Kidney (tissue), 14 donors: ENCODE measurements around the gene XPA. TPM values are rescaled to one million over a fixed set of nuclear protein-coding genes. Genes with fewer than 3 reads are reported as not detected.

ENCODE experiments used
- DNase-seq, 5 donors: peaks; one replicate each; pipeline ENCODE4 v3.0.0-alpha.2; 2013 to 2020
- FAIRE-seq: peaks from 2 replicates; lab custom pipeline; 2012; peaks lifted over from hg19 to GRCh38; lab: Jason Lieb, UNC
- H3K27ac ChIP-seq, 2 donors: one replicate each; pipeline ENCODE4 v1.7.0; 2013; ENCODE audit warnings: low read depth in 2 of 2, low read length in 2 of 2, inconsistent platforms in 1 of 2
- H3K27me3 ChIP-seq: one replicate; pipeline ENCODE4 v1.7.1; 2013; ENCODE audit warnings: low read length, inconsistent platforms; ENCODE audit not compliant: control insufficient read depth, insufficient read depth
- H3K36me3 ChIP-seq, 3 donors: one replicate each; pipeline versions ENCODE4 v1.7.0 to v1.7.1; 2013; ENCODE audit warnings: low read length in 3 of 3, control low read depth in 1 of 3, inconsistent platforms in 1 of 3; ENCODE audit not compliant: insufficient read depth in 3 of 3, control insufficient read depth in 2 of 3
- H3K4me1 ChIP-seq, 3 donors: one replicate each; pipeline versions ENCODE4 v1.7.0 to v1.7.1; 2013; ENCODE audit warnings: low read length in 3 of 3, inconsistent platforms in 1 of 3, low read depth in 1 of 3; ENCODE audit not compliant: control insufficient read depth in 2 of 3, insufficient read depth in 2 of 3
- H3K4me3 ChIP-seq, 3 donors: one replicate each; pipeline versions ENCODE4 v1.7.0 to v1.8.1; 2013; ENCODE audit warnings: low read length in 3 of 3, control low read depth in 1 of 3, inconsistent platforms in 1 of 3
- H3K9ac ChIP-seq, 3 donors: one replicate each; pipeline versions ENCODE4 v1.7.0 to v1.7.1; 2013; ENCODE audit warnings: low read length in 3 of 3, control low read depth in 1 of 3, inconsistent platforms in 1 of 3
- H3K9me3 ChIP-seq, 3 donors: one replicate each; pipeline versions ENCODE4 v1.7.0 to v1.7.1; 2013; ENCODE audit warnings: low read length in 3 of 3, control low read depth in 1 of 3, inconsistent platforms in 1 of 3; ENCODE audit not compliant: control insufficient read depth in 2 of 3, insufficient read depth in 1 of 3
- CTCF ChIP-seq: IDR thresholded peaks from 3 replicates; pipeline ENCODE4 v1.5.1; 2012; ENCODE audit warnings: mild to moderate bottlenecking, moderate library complexity, borderline replicate concordance; ENCODE audit not compliant: insufficient read depth; ENCODE audit errors: extremely low read depth
- intact Hi-C: fragments of 100-400 bp; cut with DNase I; formaldehyde crosslinking; loops from one replicate; pipeline ENCODE4 v1.11.1; 2022
- polyA plus RNA-seq: library from polyadenylated mRNA; stranded (reverse); fragments of 350-450 nt; fragmentation: Illumina TruSeq; extraction: RNeasy Lipid Tissue Mini Kit (QIAGEN cat#74804); gene quantifications from one replicate; pipeline ENCODE4 v1.2.3, GENCODE V29; 2014; ENCODE audit warnings: low read depth, low replicate concordance; ENCODE audit not compliant: insufficient read depth
- total RNA-seq: library from RNA; stranded (reverse); fragmentation: NEBNext Ultra II Directional; extraction: Animal tissue kit (Norgen Biotek cat#: 25700); gene quantifications from one replicate; pipeline ENCODE4 v1.2.1, GENCODE V29; 2021
- donor health status: control.
- donor health status: control.
- donor health status: control.
- donor health status: control.
- donor health status: control.
- donor health status: DM: yes; HTN: yes; CAD: no.
- donor health status: Normal renal cell carcinoma (clear cell type).

Gene XPA
- total and polyA plus RNA-seq, 2 donors from 2014 or later, result 17.7 to 26.3 TPM

- no peak for TF ChIP-seq CTCF
- no peak overlapping the region for H3K9ac ChIP-seq
- no peak overlapping the region for H3K27ac ChIP-seq
- H3K36me3 ChIP-seq, result peaks cover 28 to 66% (median 51%) of the 10 kb centered on the region in 3 donors
- no peaks in the 10 kb centered on the region for H3K9me3 ChIP-seq
- H3K27me3 ChIP-seq, result no peaks in the 10 kb centered on the region
- no peak overlapping the region for H3K4me3 ChIP-seq
- DNase-seq, result no peak
- no peaks in the 10 kb centered on the region for H3K4me1 ChIP-seq
- intact Hi-C loops, result no loop called here
- FAIRE-seq, result no peak
Measured at GRCh38 chr9:97660847-97661246, 36.3 kb downstream of the XPA start.

DNA sequence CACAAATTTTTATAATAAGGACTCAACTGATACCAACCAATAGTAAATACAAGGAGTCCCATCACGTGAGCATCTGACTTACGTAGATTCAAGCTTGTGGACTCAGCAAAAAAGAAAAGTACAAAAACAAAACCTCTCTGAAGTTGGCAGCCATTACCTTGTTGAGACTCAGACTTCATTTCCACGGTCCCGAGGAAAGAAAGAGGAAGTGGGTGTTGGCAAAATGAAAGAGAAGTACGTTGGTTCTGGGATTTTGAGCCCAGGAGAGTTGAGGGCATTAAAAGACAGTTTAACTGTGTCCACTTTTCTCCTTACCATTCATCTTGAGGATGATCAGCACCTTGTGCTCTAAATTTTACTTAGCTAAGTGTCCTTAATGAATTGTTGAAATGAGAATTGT is 36.8 kb downstream of the XPA start:
- Histone ChIP-seq H3K4me3 (no peak overlapping the region), H3K27me3 (no peaks in the 10 kb centered on the region), H3K36me3 (peaks cover 28 to 67% (median 52%) of the 10 kb centered on the region in 3 donors), H3K27ac (no peak overlapping the region), H3K4me1 (no peaks in the 10 kb centered on the region), H3K9ac (no peak overlapping the region), H3K9me3 (no peaks in the 10 kb centered on the region)
- intact Hi-C loops, result no loop called here
- DNase-seq (no peak), FAIRE-seq (no peak)
- no peak for TF ChIP-seq CTCF

GRCh38 chr9:97659771-97660170 is 37.4 kb downstream of the XPA start:
- H3K9ac ChIP-seq, result no peak overlapping the region
- peaks cover 25 to 63% (median 47%) of the 10 kb centered on the region in 3 donors for H3K36me3 ChIP-seq
- H3K27me3 ChIP-seq, result no peaks in the 10 kb centered on the region
- H3K9me3 ChIP-seq, result no peaks in the 10 kb centered on the region
- H3K4me1 ChIP-seq, result no peaks in the 10 kb centered on the region
- H3K27ac ChIP-seq, result no peak overlapping the region
- H3K4me3 ChIP-seq, result no peak overlapping the region
- intact Hi-C loops, result no loop called here
- DNase-seq (no peak), FAIRE-seq (no peak)
- no peak for TF ChIP-seq CTCF

DNA sequence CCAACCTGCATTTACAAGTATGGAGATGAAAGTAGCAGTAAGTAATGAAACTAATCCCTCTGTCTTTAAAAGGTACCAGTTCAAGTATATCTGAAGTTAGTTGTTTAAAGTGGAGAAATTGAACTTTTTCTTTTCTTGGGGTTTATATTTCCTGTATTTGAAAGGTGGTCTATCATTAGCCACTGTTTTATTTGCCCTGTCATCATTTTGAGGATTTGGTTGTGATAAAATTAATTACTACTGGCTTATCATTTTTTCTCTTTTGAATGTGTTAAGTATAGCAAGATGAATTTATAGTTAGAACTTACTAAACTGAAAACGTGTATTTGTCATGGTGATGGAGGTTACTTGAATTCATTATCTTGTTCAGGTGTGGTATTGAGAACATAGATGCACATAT is 38.4 kb downstream of the XPA start:
- no peak for TF ChIP-seq CTCF
- no peak overlapping the region for H3K4me3 ChIP-seq
- H3K36me3 ChIP-seq, result peaks cover 18 to 63% (median 38%) of the 10 kb centered on the region in 3 donors
- no peak overlapping the region for H3K27ac ChIP-seq
- no peaks in the 10 kb centered on the region for H3K9me3 ChIP-seq
- H3K4me1 ChIP-seq, result no peaks in the 10 kb centered on the region
- DNase-seq (no peak), FAIRE-seq (no peak)
- H3K27me3 ChIP-seq, result no peaks in the 10 kb centered on the region
- intact Hi-C loops, result no loop called here
- no peak overlapping the region for H3K9ac ChIP-seq
